Adrenal gland (tissue), 5 donors: ENCODE measurements around the gene GOLGA6C.

Experiments used
- POLR2A ChIP-seq, 2 donors: fragments of 450-650 bp; IDR thresholded peaks; one replicate each; pipeline ENCODE4 v1.6.1; 2017; ENCODE audit warnings: antibody characterized with exemption in 2 of 2, mild to moderate bottlenecking in 2 of 2, moderate library complexity in 1 of 2
- TF ChIP-seq, protein P1 (sequence below), 6 experiments: fragments of 450-650 bp in 4 of 6; fragments of 200-600 bp in 2 of 6; sonication (generic) in 1 of 6; IDR thresholded peaks; 1 replicate in 5 of 6; 2 replicates in 1 of 6; pipeline versions ENCODE4 v1.5.1 to v1.8.0; 2016 to 2021; ENCODE audit warnings: antibody characterized with exemption in 6 of 6, mild to moderate bottlenecking in 2 of 6, moderate library complexity in 1 of 6
- donor health status: DM: no; HTN: no; CAD: no.

DNA sequence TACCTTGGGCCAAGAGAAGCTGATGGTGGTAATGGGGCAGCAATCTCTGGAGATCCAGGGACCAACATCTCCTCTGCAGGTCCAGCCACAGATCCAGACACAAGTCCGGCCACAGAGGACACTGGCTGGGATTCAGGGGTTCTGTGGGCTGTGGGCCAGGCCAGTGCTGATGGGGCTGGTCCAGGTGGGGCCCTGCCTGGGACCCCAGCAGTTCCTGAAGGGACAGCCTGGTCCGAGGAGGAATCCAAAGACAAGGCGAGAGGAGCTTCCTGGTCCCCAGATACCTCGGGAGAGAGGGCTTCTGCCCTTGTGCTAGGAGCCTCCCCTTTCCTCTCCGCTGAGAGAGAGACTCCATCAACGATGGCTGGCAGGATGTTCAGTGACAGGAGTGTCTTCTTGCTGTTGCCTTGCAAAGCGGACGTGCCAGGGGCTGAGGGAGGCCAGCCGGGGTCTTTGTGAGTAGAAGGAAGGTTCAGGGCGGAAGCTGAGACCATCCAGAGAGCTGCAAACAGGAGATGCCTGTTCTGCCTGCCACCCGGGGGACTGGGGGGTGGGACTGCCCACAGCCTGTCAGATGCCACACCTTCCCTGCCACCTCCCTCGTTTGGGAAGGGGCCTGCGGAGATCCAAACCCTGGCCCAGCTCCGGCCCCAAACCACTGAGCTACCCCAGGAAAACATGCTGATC lies 24.5 kb upstream of the GOLGA6C start:
- TF ChIP-seq, protein P1, sequence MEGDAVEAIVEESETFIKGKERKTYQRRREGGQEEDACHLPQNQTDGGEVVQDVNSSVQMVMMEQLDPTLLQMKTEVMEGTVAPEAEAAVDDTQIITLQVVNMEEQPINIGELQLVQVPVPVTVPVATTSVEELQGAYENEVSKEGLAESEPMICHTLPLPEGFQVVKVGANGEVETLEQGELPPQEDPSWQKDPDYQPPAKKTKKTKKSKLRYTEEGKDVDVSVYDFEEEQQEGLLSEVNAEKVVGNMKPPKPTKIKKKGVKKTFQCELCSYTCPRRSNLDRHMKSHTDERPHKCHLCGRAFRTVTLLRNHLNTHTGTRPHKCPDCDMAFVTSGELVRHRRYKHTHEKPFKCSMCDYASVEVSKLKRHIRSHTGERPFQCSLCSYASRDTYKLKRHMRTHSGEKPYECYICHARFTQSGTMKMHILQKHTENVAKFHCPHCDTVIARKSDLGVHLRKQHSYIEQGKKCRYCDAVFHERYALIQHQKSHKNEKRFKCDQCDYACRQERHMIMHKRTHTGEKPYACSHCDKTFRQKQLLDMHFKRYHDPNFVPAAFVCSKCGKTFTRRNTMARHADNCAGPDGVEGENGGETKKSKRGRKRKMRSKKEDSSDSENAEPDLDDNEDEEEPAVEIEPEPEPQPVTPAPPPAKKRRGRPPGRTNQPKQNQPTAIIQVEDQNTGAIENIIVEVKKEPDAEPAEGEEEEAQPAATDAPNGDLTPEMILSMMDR (IDR thresholded peaks at IDR 0.05): no peak
- no peak for TF ChIP-seq POLR2A (IDR thresholded peaks at IDR 0.05)
